HEK293 (cell line): Measurements from ENCODE around the gene VSTM4.

Experiments
- CTCF ChIA-PET: fragments of 350-600 bp; formaldehyde crosslinking; extraction: SDS; loops from one replicate; lab custom pipeline; 2021; ENCODE audit warnings: antibody characterized with exemption; lab: Yijun Ruan, JAX
- POLR2A ChIA-PET: fragments of 300-600 bp; formaldehyde crosslinking; extraction: SDS; loops from one replicate; lab custom pipeline; 2020; ENCODE audit warnings: antibody characterized with exemption, inconsistent platforms; lab: Yijun Ruan, JAX
- H3K27ac ChIP-seq: fragments of 200-500 bp; sonication (Bioruptor generic); 2 replicates; pipeline ENCODE4 v1.5.1; 2014; ENCODE audit warnings: low read depth, low read length, control low read depth, inconsistent platforms; ENCODE audit errors: extremely low read depth
- H3K36me3 ChIP-seq, 2 experiments: fragments of 200-500 bp in 1 of 2; sonication (Bioruptor generic) in 1 of 2; 1 replicate in 1 of 2; 2 replicates in 1 of 2; pipeline ENCODE4 v1.5.1; 2014 to 2017; ENCODE audit warnings: inconsistent platforms in 2 of 2, low read length in 2 of 2; ENCODE audit not compliant: control insufficient read depth in 2 of 2, insufficient read depth in 1 of 2
- H3K4me1 ChIP-seq: fragments of 200-500 bp; sonication (Bioruptor generic); 2 replicates; pipeline ENCODE4 v1.5.1; 2014; ENCODE audit warnings: mild to moderate bottlenecking, low read length, inconsistent platforms; ENCODE audit not compliant: control insufficient read depth, insufficient read depth
- H3K4me3 ChIP-seq: 2 replicates; pipeline ENCODE4 v1.5.1; 2011; ENCODE audit warnings: low read depth, mild to moderate bottlenecking, control low read depth, low read length, moderate library complexity
- H3K9me3 ChIP-seq: fragments of 200-500 bp; sonication (Bioruptor generic); 2 replicates; pipeline ENCODE4 v1.5.1; 2014; ENCODE audit warnings: low read depth, low read length, inconsistent platforms; ENCODE audit not compliant: control insufficient read depth, insufficient read depth
- IKZF3 ChIP-seq: fragments of 450-650 bp; IDR thresholded peaks from 2 replicates; pipeline ENCODE4 v1.5.0; 2018; ENCODE audit warnings: missing biosample characterization, mild to moderate bottlenecking, missing genetic modification characterization, moderate library complexity
- KLF9 ChIP-seq: fragments of 450-650 bp; formaldehyde crosslinking; IDR thresholded peaks from 2 replicates; pipeline ENCODE4 v1.5.1; 2016; ENCODE audit warnings: missing biosample characterization, missing genetic modification characterization, low read depth
- OSR2 ChIP-seq: fragments of 450-650 bp; formaldehyde crosslinking; IDR thresholded peaks from 2 replicates; pipeline ENCODE4 v1.5.1; 2016; ENCODE audit warnings: missing biosample characterization, missing genetic modification characterization
- PRDM2 ChIP-seq: fragments of 450-650 bp; formaldehyde crosslinking; IDR thresholded peaks from 2 replicates; pipeline ENCODE4 v1.5.1; 2016; ENCODE audit warnings: missing biosample characterization, missing genetic modification characterization, borderline replicate concordance
- RBAK ChIP-seq: fragments of 450-650 bp; formaldehyde crosslinking; IDR thresholded peaks from 2 replicates; pipeline ENCODE4 v1.5.1; 2016; ENCODE audit warnings: missing biosample characterization, missing genetic modification characterization
- REST ChIP-seq: fragments of 450-650 bp; formaldehyde crosslinking; IDR thresholded peaks from 2 replicates; pipeline ENCODE4 v1.5.1; 2016; ENCODE audit warnings: missing biosample characterization, missing genetic modification characterization
- SCRT1 ChIP-seq: fragments of 450-650 bp; formaldehyde crosslinking; IDR thresholded peaks from 2 replicates; pipeline ENCODE4 v1.5.1; 2016; ENCODE audit warnings: missing biosample characterization, missing genetic modification characterization, borderline replicate concordance
- YY1 ChIP-seq: fragments of 450-650 bp; formaldehyde crosslinking; IDR thresholded peaks from 2 replicates; pipeline ENCODE4 v1.5.1; 2018; ENCODE audit warnings: missing biosample characterization, missing genetic modification characterization
- ZIC2 ChIP-seq: fragments of 450-650 bp; formaldehyde crosslinking; IDR thresholded peaks from 2 replicates; pipeline ENCODE4 v1.5.1; 2016; ENCODE audit warnings: missing biosample characterization, missing genetic modification characterization
- ZNF16 ChIP-seq: fragments of 450-650 bp; formaldehyde crosslinking; IDR thresholded peaks from 2 replicates; pipeline ENCODE4 v1.5.1; 2016; ENCODE audit warnings: low read depth, missing biosample characterization, missing genetic modification characterization
- ZNF248 ChIP-seq: fragments of 450-650 bp; formaldehyde crosslinking; IDR thresholded peaks from 2 replicates; pipeline ENCODE4 v1.5.1; 2017; ENCODE audit warnings: missing biosample characterization, missing genetic modification characterization
- ZNF350 ChIP-seq: fragments of 450-650 bp; formaldehyde crosslinking; IDR thresholded peaks from 2 replicates; pipeline ENCODE4 v1.5.0; 2017; ENCODE audit warnings: missing biosample characterization, mild to moderate bottlenecking, missing genetic modification characterization
- ZNF416 ChIP-seq: fragments of 450-650 bp; formaldehyde crosslinking; IDR thresholded peaks from 2 replicates; pipeline ENCODE4 v1.5.1; 2016; ENCODE audit warnings: missing biosample characterization, missing genetic modification characterization
- ZNF529 ChIP-seq: fragments of 450-650 bp; formaldehyde crosslinking; IDR thresholded peaks from 2 replicates; pipeline ENCODE4 v1.5.1; 2017; ENCODE audit warnings: missing genetic modification characterization, missing biosample characterization; ENCODE audit not compliant: insufficient replicate concordance
- ZNF555 ChIP-seq: fragments of 450-650 bp; formaldehyde crosslinking; conservative IDR thresholded peaks from 2 replicates; pipeline ENCODE4 v1.5.1; 2017; ENCODE audit warnings: missing biosample characterization, mild to moderate bottlenecking, missing genetic modification characterization, inconsistent platforms
- ZNF600 ChIP-seq: fragments of 450-650 bp; formaldehyde crosslinking; IDR thresholded peaks from 2 replicates; pipeline ENCODE4 v1.5.1; 2016; ENCODE audit warnings: missing biosample characterization, missing genetic modification characterization
- ZNF654 ChIP-seq: fragments of 450-650 bp; formaldehyde crosslinking; IDR thresholded peaks from 2 replicates; pipeline ENCODE4 v1.5.1; 2016; ENCODE audit warnings: low read depth, missing biosample characterization, missing genetic modification characterization
- ZNF701 ChIP-seq: fragments of 450-650 bp; formaldehyde crosslinking; IDR thresholded peaks from 2 replicates; pipeline ENCODE4 v1.5.1; 2016; ENCODE audit warnings: missing biosample characterization, missing genetic modification characterization
- ZNF704 ChIP-seq: fragments of 450-650 bp; formaldehyde crosslinking; IDR thresholded peaks from 2 replicates; pipeline ENCODE4 v1.5.1; 2016; ENCODE audit warnings: missing biosample characterization, missing genetic modification characterization
- ZNF777 ChIP-seq: fragments of 450-650 bp; formaldehyde crosslinking; IDR thresholded peaks from 2 replicates; pipeline ENCODE4 v1.5.1; 2017; ENCODE audit warnings: missing biosample characterization, missing genetic modification characterization, borderline replicate concordance
- TF ChIP-seq, protein P1 (sequence below): fragments of 450-650 bp; formaldehyde crosslinking; IDR thresholded peaks from 2 replicates; pipeline ENCODE4 v1.5.1; 2016; ENCODE audit warnings: missing biosample characterization, missing genetic modification characterization
- TF ChIP-seq, protein P2 (sequence below): fragments of 450-650 bp; formaldehyde crosslinking; IDR thresholded peaks from 2 replicates; pipeline ENCODE4 v1.5.1; 2017; ENCODE audit warnings: missing biosample characterization, mild to moderate bottlenecking, missing genetic modification characterization, moderate library complexity
- TF ChIP-seq, protein P3 (sequence below): fragments of 450-650 bp; formaldehyde crosslinking; optimal IDR thresholded peaks from 2 replicates; pipeline ENCODE3; 2016; ENCODE audit warnings: missing biosample characterization, mild to moderate bottlenecking, missing genetic modification characterization

The VSTM4 gene

DNA sequence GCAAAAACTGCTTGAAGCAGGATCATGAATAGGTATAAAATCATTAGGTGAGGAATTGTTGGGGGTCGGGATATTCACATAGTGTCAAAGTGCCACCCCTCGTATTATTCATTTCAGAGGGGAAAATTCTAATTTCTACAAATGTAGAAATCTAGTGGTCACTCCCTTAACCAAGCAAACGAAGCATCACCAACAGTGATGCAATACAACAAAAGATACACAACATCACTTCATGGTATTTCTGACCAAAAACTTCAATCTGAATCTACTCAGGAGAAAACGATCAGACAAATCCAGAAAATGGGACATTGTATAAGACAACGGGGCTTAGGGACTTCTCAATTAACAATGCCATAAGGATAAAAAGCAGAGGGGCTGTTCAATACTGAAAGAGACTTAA is 44.8 kb upstream of the VSTM4 start (continued):
- TF ChIP-seq ZNF16 (tag by site-specific recombination) (no peak), ZNF654 (no peak), RBAK (tag by site-specific recombination) (no peak), YY1 (tag by site-specific recombination) (no peak), PRDM2 (no peak)

DNA sequence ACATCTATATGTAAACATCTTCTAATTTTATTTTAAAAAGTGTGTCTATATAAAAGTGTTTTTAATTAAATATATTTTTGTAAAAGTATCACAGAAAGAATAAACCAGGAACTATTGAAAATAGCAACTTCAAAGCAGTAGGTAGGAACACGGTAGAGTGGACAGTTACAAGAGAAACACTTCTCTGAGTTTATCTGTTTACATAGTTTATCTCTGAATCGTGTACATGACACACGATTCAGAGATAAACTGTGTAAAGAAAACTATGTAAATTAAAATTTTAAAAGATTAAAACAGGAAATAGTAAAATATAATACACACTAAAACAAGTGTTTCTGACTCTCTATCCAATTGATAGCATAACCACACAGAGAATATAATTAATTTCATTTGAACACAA is 43.6 kb upstream of the VSTM4 start:
- ChIA-PET POLR2A (no interaction called here), CTCF (no interaction called here)
- Histone ChIP-seq H3K36me3 (no peaks in the 10 kb centered on the region), H3K9me3 (no peaks in the 10 kb centered on the region), H3K4me1 (no peaks in the 10 kb centered on the region), H3K27ac (no peak overlapping the region), H3K4me3 (no peak overlapping the region)
- TF ChIP-seq ZNF529 (tag by site-specific recombination) (no peak), REST (no peak), OSR2 (tag by site-specific recombination) (no peak), ZNF600 (tag by site-specific recombination) (no peak), ZNF555 (tag by site-specific recombination) (no peak), KLF9 (tag by site-specific recombination) (no peak), ZNF704 (no peak), ZNF777 (no peak), ZNF350 (no peak), ZIC2 (no peak), IKZF3 (tag by site-specific recombination) (no peak), ZNF416 (tag by site-specific recombination) (no peak), ZNF248 (tag by site-specific recombination) (no peak), SCRT1 (tag by site-specific recombination) (no peak), ZNF701 (no peak)
- TF ChIP-seq, protein P1, sequence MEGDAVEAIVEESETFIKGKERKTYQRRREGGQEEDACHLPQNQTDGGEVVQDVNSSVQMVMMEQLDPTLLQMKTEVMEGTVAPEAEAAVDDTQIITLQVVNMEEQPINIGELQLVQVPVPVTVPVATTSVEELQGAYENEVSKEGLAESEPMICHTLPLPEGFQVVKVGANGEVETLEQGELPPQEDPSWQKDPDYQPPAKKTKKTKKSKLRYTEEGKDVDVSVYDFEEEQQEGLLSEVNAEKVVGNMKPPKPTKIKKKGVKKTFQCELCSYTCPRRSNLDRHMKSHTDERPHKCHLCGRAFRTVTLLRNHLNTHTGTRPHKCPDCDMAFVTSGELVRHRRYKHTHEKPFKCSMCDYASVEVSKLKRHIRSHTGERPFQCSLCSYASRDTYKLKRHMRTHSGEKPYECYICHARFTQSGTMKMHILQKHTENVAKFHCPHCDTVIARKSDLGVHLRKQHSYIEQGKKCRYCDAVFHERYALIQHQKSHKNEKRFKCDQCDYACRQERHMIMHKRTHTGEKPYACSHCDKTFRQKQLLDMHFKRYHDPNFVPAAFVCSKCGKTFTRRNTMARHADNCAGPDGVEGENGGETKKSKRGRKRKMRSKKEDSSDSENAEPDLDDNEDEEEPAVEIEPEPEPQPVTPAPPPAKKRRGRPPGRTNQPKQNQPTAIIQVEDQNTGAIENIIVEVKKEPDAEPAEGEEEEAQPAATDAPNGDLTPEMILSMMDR (tag by site-specific recombination), result no peak
- TF ChIP-seq, protein P2, sequence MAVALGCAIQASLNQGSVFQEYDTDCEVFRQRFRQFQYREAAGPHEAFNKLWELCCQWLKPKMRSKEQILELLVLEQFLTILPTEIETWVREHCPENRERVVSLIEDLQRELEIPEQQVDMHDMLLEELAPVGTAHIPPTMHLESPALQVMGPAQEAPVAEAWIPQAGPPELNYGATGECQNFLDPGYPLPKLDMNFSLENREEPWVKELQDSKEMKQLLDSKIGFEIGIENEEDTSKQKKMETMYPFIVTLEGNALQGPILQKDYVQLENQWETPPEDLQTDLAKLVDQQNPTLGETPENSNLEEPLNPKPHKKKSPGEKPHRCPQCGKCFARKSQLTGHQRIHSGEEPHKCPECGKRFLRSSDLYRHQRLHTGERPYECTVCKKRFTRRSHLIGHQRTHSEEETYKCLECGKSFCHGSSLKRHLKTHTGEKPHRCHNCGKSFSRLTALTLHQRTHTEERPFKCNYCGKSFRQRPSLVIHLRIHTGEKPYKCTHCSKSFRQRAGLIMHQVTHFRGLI (tag by site-specific recombination), result no peak
- TF ChIP-seq, protein P3, sequence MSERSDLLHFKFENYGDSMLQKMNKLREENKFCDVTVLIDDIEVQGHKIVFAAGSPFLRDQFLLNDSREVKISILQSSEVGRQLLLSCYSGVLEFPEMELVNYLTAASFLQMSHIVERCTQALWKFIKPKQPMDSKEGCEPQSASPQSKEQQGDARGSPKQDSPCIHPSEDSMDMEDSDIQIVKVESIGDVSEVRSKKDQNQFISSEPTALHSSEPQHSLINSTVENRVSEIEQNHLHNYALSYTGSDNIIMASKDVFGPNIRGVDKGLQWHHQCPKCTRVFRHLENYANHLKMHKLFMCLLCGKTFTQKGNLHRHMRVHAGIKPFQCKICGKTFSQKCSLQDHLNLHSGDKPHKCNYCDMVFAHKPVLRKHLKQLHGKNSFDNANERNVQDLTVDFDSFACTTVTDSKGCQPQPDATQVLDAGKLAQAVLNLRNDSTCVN (tag by site-specific recombination), result no peak
